ENCODE measurements around the gene CTNNB1. TPM values are rescaled to one million over a fixed set of nuclear protein-coding genes. Genes with fewer than 3 reads are reported as not detected.

Gene CTNNB1
- total RNA-seq = 1,111 and 1,293 TPM in 2 replicates

GRCh38 chr3:41198950-41199865 lies at the start of gene CTNNB1:
Gene CTNNB1 (plus strand): TSS chr3:41199505. CDS start chr3:41224069, 24,564 bp downstream.

